Fibroblast of mammary gland (primary cell): ENCODE results near the gene AHNAK.
A peak's percentile ranks its signal among the peaks of the same experiment; 100 is the strongest.

Experiments used
- DNase-seq: peaks from one replicate; pipeline ENCODE4 v3.0.0-alpha.2; 2010; ENCODE audit warnings: low read depth
- H3K4me3 ChIP-seq: 2 replicates; pipeline ENCODE4 v1.5.1; 2011; ENCODE audit warnings: low read depth, mild to moderate bottlenecking, low read length, moderate library complexity; ENCODE audit not compliant: control insufficient read depth
- CTCF ChIP-seq: conservative IDR thresholded peaks from 2 replicates; pipeline ENCODE4 v1.5.1; 2011; ENCODE audit warnings: low read depth, low read length, inconsistent platforms; ENCODE audit not compliant: control insufficient read depth, insufficient read depth

Gene AHNAK

GRCh38 chr11:62542111-62542745 is 4.4 kb downstream of the AHNAK start:
- no peak for TF ChIP-seq CTCF
- no peak for DNase-seq
- peak overlapping the region; percentile 98 for H3K4me3 ChIP-seq

- TF ChIP-seq CTCF: no peak
- peak overlapping the region; percentile 98 for H3K4me3 ChIP-seq
- peak; percentile 33 for DNase-seq
Observed at GRCh38 chr11:62540804-62541701, 5.6 kb downstream of the AHNAK start.

- DNase-seq: peak; percentile 93
- H3K4me3 ChIP-seq: peak overlapping the region; percentile 43
- no peak for TF ChIP-seq CTCF
Observed at GRCh38 chr11:62539238-62539925, 7.2 kb downstream of the AHNAK start.

- TF ChIP-seq CTCF: no peak
- no peak for DNase-seq
- H3K4me3 ChIP-seq: peak overlapping the region; percentile 43
Observed at GRCh38 chr11:62538470-62539237, 8.0 kb downstream of the AHNAK start.

DNA sequence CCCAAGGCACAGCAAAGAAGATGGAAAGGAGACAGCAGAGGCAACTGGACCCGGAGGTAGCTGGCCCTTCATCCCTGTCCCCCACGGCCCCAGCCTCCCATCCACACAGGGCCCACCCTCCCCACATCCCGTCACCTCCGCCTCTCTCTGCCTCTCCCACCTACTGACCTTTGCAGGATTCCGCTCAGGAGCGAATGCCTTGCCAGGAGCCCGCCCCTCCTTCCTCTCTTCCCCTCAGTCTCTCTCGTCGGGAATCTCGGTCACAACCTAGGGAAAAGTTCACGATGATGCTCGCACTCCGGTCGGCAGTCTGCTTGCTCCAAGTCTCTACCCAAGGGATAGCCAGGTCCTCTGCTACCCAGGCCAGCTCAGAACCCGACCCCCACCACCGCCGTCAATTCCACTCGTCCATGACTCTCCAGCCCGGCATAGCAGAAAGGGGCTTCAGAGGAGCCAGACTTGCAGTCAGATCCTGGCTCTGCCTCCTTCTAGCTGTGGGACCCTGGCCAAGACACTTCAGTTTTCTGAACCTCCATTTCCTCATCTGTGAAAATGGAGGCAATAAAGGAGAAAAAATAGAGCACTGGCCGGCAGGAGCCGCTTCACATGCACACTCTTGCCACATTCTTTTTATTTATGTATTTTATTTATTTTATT is 10.2 kb downstream of the AHNAK start:
- no peak for DNase-seq
- TF ChIP-seq CTCF: no peak
- no peak overlapping the region for H3K4me3 ChIP-seq

DNA sequence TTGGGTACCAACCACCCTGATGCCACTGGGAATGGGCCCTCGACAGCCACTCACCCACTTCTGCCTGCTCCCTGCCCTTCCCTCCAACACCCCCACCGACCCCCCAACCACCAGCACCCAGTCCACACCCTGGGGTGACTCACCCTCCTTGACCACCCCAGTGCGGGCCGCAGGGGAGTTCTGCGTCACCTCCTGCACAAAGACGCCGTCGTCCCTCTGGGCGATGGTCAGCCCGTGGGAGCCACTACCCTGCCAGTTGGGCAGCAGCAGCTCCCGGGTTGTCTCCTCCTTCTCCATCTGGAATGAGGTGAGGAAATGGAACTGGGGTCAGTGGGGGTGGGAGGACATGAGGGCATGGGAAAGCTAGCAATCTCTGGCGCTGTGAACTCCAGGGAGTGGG is 10.8 kb downstream of the AHNAK start:
- TF ChIP-seq CTCF: no peak
- H3K4me3 ChIP-seq: no peak overlapping the region
- peak; percentile 54 for DNase-seq
